Endothelial cell of umbilical vein (primary cell): ENCODE results near the gene BRD3. TPM values are rescaled to one million over a fixed set of nuclear protein-coding genes. Genes with fewer than 3 reads are reported as not detected.

Experiments
- BruUV-seq: library from RNA; stranded (reverse); fragments of 400-500 nt; replicated peaks from 2 replicates; lab custom pipeline; 2021; lab: Mats Ljungman, UMichigan
- CTCF ChIA-PET: fragments of 300-600, 350-600 bp; sonication (Branson Sonifier 250); formaldehyde crosslinking; loops from one replicate; lab custom pipeline; 2021; ENCODE audit warnings: antibody characterized with exemption, inconsistent platforms; lab: Charles Lee
- POLR2A ChIA-PET: fragments of 300-600, 350-600 bp; sonication (Branson Sonifier 250); formaldehyde crosslinking; loops from one replicate; lab custom pipeline; 2021; ENCODE audit warnings: antibody characterized with exemption, inconsistent platforms; lab: Charles Lee
- DNase-seq: peaks from one replicate; pipeline ENCODE4 v3.0.0-alpha.2; 2011; ENCODE audit warnings: low read depth, low spot score
- FAIRE-seq: peaks from 2 replicates; lab custom pipeline; 2011; peaks lifted over from hg19 to GRCh38; lab: Jason Lieb, UNC
- H2AFZ ChIP-seq: 2 replicates; pipeline ENCODE4 v1.6.0; 2012; ENCODE audit warnings: low read depth, low read length, control low read depth, inconsistent platforms
- H3K27ac ChIP-seq: 2 replicates; pipeline ENCODE4 v1.5.1; 2011; ENCODE audit warnings: low read depth, mild to moderate bottlenecking, control low read depth, low read length, moderate library complexity; ENCODE audit not compliant: insufficient read depth
- H3K27me3 ChIP-seq, 2 experiments: 2 replicates each; pipeline versions ENCODE4 v1.6.0 to v1.6.1; 2011; ENCODE audit warnings: low read length in 2 of 2, mixed read lengths in 1 of 2; ENCODE audit not compliant: control insufficient read depth in 2 of 2, insufficient read depth in 2 of 2
- H3K36me3 ChIP-seq, 2 experiments: 2 replicates in 1 of 2; 3 replicates in 1 of 2; pipeline ENCODE4 v1.5.1; 2011; ENCODE audit warnings: low read length in 2 of 2, mild to moderate bottlenecking in 1 of 2, moderate library complexity in 1 of 2; ENCODE audit not compliant: control insufficient read depth in 2 of 2, insufficient read depth in 2 of 2; ENCODE audit errors: extremely low read depth in 1 of 2
- H3K4me1 ChIP-seq: 3 replicates; pipeline ENCODE4 v1.5.1; 2011; ENCODE audit warnings: mild to moderate bottlenecking, low read length; ENCODE audit not compliant: control insufficient read depth, insufficient read depth; ENCODE audit errors: extremely low read depth
- H3K4me2 ChIP-seq: 2 replicates; pipeline ENCODE4 v1.6.1; 2011; ENCODE audit warnings: low read length, control low read depth, mixed read lengths; ENCODE audit not compliant: insufficient read depth
- H3K4me3 ChIP-seq, 3 experiments: fragments of 200-600 bp in 1 of 3; sonication (generic), shearing (Covaris generic) in 1 of 3; replicated peaks in 1 of 3; 2 replicates each; pipeline ENCODE4 v1.5.1; 2011 to 2016; ENCODE audit warnings: control low read depth in 3 of 3, low read length in 3 of 3, mild to moderate bottlenecking in 2 of 3, inconsistent platforms in 1 of 3, low read depth in 1 of 3, moderate library complexity in 1 of 3; ENCODE audit not compliant: insufficient read depth in 1 of 3
- H3K79me2 ChIP-seq: 2 replicates; pipeline ENCODE4 v1.6.0; 2012; ENCODE audit warnings: low read length, inconsistent platforms; ENCODE audit not compliant: control insufficient read depth, insufficient read depth
- H3K9ac ChIP-seq: replicated peaks from 2 replicates; pipeline ENCODE3; 2011; ENCODE audit warnings: low read length, control low read depth; ENCODE audit not compliant: insufficient read depth; ENCODE audit errors: extremely low read depth
- H3K9me1 ChIP-seq: replicated peaks from 3 replicates; pipeline ENCODE4 v1.6.0; 2011; ENCODE audit warnings: mild to moderate bottlenecking, low read length; ENCODE audit not compliant: control insufficient read depth, insufficient read depth; ENCODE audit errors: extremely low read depth
- H3K9me3 ChIP-seq: replicated peaks from 2 replicates; pipeline ENCODE4 v1.5.1; 2012; ENCODE audit warnings: low read length, inconsistent platforms; ENCODE audit not compliant: control insufficient read depth, insufficient read depth
- H4K20me1 ChIP-seq: replicated peaks from 2 replicates; pipeline ENCODE3; 2011; ENCODE audit warnings: mild to moderate bottlenecking, low read length; ENCODE audit not compliant: control insufficient read depth, insufficient read depth; ENCODE audit errors: extremely low read depth
- EZH2 ChIP-seq: IDR thresholded peaks from 2 replicates; pipeline ENCODE4 v1.6.1; 2012; ENCODE audit warnings: borderline replicate concordance, low read depth, mild to moderate bottlenecking, moderate library complexity, low read length, inconsistent platforms; ENCODE audit not compliant: severe bottlenecking
- FOS ChIP-seq: IDR thresholded peaks from 2 replicates; pipeline ENCODE4 v1.6.1; 2011; ENCODE audit warnings: mild to moderate bottlenecking, low read length, moderate library complexity, borderline replicate concordance; ENCODE audit not compliant: insufficient read depth
- GATA2 ChIP-seq: IDR thresholded peaks from 2 replicates; pipeline ENCODE4 v1.7.0; 2011; ENCODE audit warnings: low read depth, mild to moderate bottlenecking, moderate library complexity, mixed read lengths, low read length; ENCODE audit not compliant: insufficient read length, insufficient read depth
- JUN ChIP-seq: IDR thresholded peaks from 2 replicates; pipeline ENCODE4 v1.6.1; 2011; ENCODE audit warnings: borderline replicate concordance, low read depth; ENCODE audit not compliant: insufficient read length, insufficient read depth
- MYC ChIP-seq: IDR thresholded peaks from one replicate; pipeline ENCODE4 v1.6.1; 2011; ENCODE audit warnings: mild to moderate bottlenecking, low read depth, low read length
- POLR2A ChIP-seq: IDR thresholded peaks from 2 replicates; pipeline ENCODE4 v1.6.1; 2012; ENCODE audit warnings: low read depth, mild to moderate bottlenecking, control low read depth, low read length
- POLR2AphosphoS5 ChIP-seq: IDR thresholded peaks from 2 replicates; pipeline ENCODE4 v1.6.1; 2012; ENCODE audit warnings: low read depth, mild to moderate bottlenecking, control low read depth, low read length, moderate library complexity; ENCODE audit not compliant: insufficient read depth
- dilution Hi-C: fragments of 300-500 bp; cut with MboI; formaldehyde crosslinking; loops from one replicate; pipeline ENCODE4 v1.15.0; 2019; ENCODE audit warnings: low sequenced_read_pairs; ENCODE audit not compliant: extremely low pct_ligation_motif_present
- intact Hi-C: fragments of 100-400 bp; cut with micrococcal nuclease; formaldehyde crosslinking; loops from one replicate; pipeline ENCODE4 v1.10.0; 2022
- polyA plus RNA-seq, 4 experiments: library from polyadenylated mRNA; depleted of rRNA in 3 of 4; stranded (reverse) in 3 of 4; unstranded in 1 of 4; fragments of >200 nt; gene quantifications; 2 replicates each; pipeline versions ENCODE4 v1.2.1 to v1.2.3, GENCODE V29; 2011 to 2012; ENCODE audit warnings: missing spikeins in 1 of 4
- total RNA-seq: library from RNA; stranded (reverse); gene quantifications from 2 replicates; pipeline ENCODE4 v1.2.3, GENCODE V29; 2021
- TF ChIP-seq, protein P1 (sequence below), 2 donors: IDR thresholded peaks; 1 replicate in 1 of 2; 2 replicates in 1 of 2; pipeline ENCODE4 v1.5.1; 2011; ENCODE audit warnings: low read length in 2 of 2, mild to moderate bottlenecking in 2 of 2, moderate library complexity in 2 of 2, control low read depth in 1 of 2, inconsistent platforms in 1 of 2, low read depth in 1 of 2; ENCODE audit not compliant: insufficient read depth in 1 of 2; ENCODE audit errors: extremely low read depth in 1 of 2
- TF ChIP-seq, protein P2 (sequence below): IDR thresholded peaks from 2 replicates; pipeline ENCODE4 v1.6.1; 2011; ENCODE audit not compliant: insufficient read depth, insufficient read length

The BRD3 gene
- total and polyA plus RNA-seq, 2 donors (not counting 3 experiments of a cell fraction or from before 2014, with no cell fraction given) = 10.5 to 47.1 TPM

DNA sequence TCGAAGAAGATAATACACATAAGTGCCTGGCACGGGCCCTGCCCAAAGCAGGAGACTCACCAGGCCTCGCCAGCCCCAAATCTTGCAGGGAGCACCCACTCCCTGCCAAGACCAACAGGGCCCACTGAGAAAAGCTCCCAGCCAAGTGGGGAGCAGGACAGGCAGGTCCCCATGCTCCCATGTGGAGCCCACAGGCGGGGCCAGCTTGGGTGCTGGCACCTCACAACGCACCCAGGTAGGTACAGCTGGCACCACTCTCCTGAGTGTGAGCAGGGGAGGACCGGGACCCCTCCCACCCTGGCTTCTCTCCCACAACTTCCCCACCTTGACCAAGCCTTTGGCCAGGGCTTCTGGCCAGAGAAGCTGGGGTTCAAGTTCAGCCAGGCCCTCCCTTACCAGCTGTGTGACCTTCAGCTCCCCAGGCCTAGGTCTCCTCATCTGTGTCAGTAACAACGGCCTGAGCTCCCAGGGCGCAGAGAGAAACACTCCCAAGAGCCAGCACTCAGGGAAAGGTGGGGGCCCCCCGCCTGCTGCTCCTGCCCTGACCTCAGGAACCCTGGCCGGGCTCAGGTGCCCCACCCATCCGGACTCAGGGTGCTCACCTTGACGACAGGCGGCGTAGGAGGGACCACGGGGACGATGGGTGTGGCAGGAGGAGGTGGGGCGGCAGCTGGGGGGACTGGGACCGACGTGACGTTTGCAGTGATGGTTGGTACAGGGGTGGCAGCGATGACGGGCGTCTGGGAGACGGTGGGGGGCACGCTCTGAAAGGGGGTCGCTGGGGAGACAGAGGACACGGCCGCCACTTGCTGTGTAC, 17.8 kb downstream of the BRD3 start:
- ChIA-PET POLR2A (no interaction called here), CTCF (no interaction called here)
- H3K4me3 ChIP-seq = no peak overlapping the region
- no peaks in the 10 kb centered on the region for H3K9me1 ChIP-seq
- no TSS peak for BruUV-seq
- FAIRE-seq (no peak), DNase-seq (no peak)
- H3K27me3 ChIP-seq = no peaks in the 10 kb centered on the region
- H3K79me2 ChIP-seq = peaks cover 12% of the 10 kb centered on the region
- no peak overlapping the region for H3K9ac ChIP-seq
- no peak overlapping the region for H2AFZ ChIP-seq
- H3K27ac ChIP-seq = no peak overlapping the region
- dilution Hi-C loops = no loop called here
- intact Hi-C loops = loop anchor here (10.0 kb wide), 1 partner anchor 335 kb away; no protein-coding TSS in a partner anchor
- H3K4me1 ChIP-seq = no peaks in the 10 kb centered on the region
- H4K20me1 ChIP-seq = no peaks in the 10 kb centered on the region
- TF ChIP-seq MYC = no peak
- TF ChIP-seq JUN = no peak
- TF ChIP-seq FOS = no peak
- TF ChIP-seq GATA2 = no peak
- TF ChIP-seq POLR2A = no peak
- TF ChIP-seq, protein P1, sequence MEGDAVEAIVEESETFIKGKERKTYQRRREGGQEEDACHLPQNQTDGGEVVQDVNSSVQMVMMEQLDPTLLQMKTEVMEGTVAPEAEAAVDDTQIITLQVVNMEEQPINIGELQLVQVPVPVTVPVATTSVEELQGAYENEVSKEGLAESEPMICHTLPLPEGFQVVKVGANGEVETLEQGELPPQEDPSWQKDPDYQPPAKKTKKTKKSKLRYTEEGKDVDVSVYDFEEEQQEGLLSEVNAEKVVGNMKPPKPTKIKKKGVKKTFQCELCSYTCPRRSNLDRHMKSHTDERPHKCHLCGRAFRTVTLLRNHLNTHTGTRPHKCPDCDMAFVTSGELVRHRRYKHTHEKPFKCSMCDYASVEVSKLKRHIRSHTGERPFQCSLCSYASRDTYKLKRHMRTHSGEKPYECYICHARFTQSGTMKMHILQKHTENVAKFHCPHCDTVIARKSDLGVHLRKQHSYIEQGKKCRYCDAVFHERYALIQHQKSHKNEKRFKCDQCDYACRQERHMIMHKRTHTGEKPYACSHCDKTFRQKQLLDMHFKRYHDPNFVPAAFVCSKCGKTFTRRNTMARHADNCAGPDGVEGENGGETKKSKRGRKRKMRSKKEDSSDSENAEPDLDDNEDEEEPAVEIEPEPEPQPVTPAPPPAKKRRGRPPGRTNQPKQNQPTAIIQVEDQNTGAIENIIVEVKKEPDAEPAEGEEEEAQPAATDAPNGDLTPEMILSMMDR (IDR thresholded peaks at IDR 0.05; ENCODE audit: extremely low read depth in 1 of 2, insufficient read depth in 1 of 2, low read depth in 1 of 2, low read length in 2 of 2) = no peak
- no peak for TF ChIP-seq POLR2AphosphoS5
- TF ChIP-seq EZH2 = no peak
- TF ChIP-seq, protein P2, sequence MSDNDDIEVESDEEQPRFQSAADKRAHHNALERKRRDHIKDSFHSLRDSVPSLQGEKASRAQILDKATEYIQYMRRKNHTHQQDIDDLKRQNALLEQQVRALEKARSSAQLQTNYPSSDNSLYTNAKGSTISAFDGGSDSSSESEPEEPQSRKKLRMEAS = no peak
- no peak overlapping the region for H3K4me2 ChIP-seq
- no peaks in the 10 kb centered on the region for H3K9me3 ChIP-seq
- peaks cover 0 to 77% of the 10 kb centered on the region in 2 experiments for H3K36me3 ChIP-seq
